Spinal cord (tissue), 10 donors: ENCODE results near the gene PPP2R5C. TPM values are rescaled to one million over a fixed set of nuclear protein-coding genes. Genes with fewer than 3 reads are reported as not detected.

Source experiments
- DNase-seq, 6 donors: peaks; one replicate each; pipeline versions ENCODE4 v3.0.0 to v3.0.0-alpha.2; 2013 to 2015; ENCODE audit warnings: low spot score in 6 of 6, low read depth in 4 of 6
- H3K27ac ChIP-seq: one replicate; pipeline ENCODE4 v1.5.1; 2013; ENCODE audit warnings: low read depth, low read length, control low read depth
- H3K27me3 ChIP-seq: one replicate; pipeline ENCODE4 v1.6.1; 2013; ENCODE audit warnings: low read length; ENCODE audit not compliant: control insufficient read depth, insufficient read depth
- H3K36me3 ChIP-seq: one replicate; pipeline ENCODE4 v1.6.1; 2013; ENCODE audit warnings: low read length; ENCODE audit not compliant: control insufficient read depth, insufficient read depth
- H3K4me1 ChIP-seq: one replicate; pipeline ENCODE4 v1.6.1; 2013; ENCODE audit warnings: low read length; ENCODE audit not compliant: control insufficient read depth, insufficient read depth
- H3K4me3 ChIP-seq: one replicate; pipeline ENCODE4 v1.5.1; 2013; ENCODE audit warnings: low read depth, low read length, control low read depth
- H3K9me3 ChIP-seq: one replicate; pipeline ENCODE4 v1.6.1; 2013; ENCODE audit warnings: low read length; ENCODE audit not compliant: control insufficient read depth, insufficient read depth
- WGBS: methylation state at CpG from one replicate; pipeline ENCODE4 v1.1.5; 2013; ENCODE audit warnings: missing lambda C conversion rate; ENCODE audit not compliant: insufficient coverage; 5-methylcytosine and 5-hydroxymethylcytosine counted together
- polyA plus RNA-seq, 2 donors: library from polyadenylated mRNA; unstranded; fragments of 120-200 nt; gene quantifications; one replicate each; pipeline ENCODE4 v1.2.1, GENCODE V29; 2013; ENCODE audit not compliant: insufficient read length in 2 of 2
- total RNA-seq, 2 donors: library from RNA; depleted of rRNA in 1 of 2; stranded (reverse); fragments of 120-200 nt in 1 of 2; fragments of >200 nt in 1 of 2; gene quantifications; one replicate each; pipeline versions ENCODE4 v1.2.3 to v1.2.4, GENCODE V29; 2013 to 2014
- donor health status: healthy.

Gene PPP2R5C
- total and polyA plus RNA-seq, 4 donors, result 104 to 136 (median 123) TPM

- peak overlapping the region; percentile 56 for H3K4me3 ChIP-seq
- H3K9me3 ChIP-seq, result no peaks in the 10 kb centered on the region
- peaks cover 4% of the 10 kb centered on the region for H3K4me1 ChIP-seq
- no peak for DNase-seq
- H3K36me3 ChIP-seq, result peaks cover 19% of the 10 kb centered on the region
- no peaks in the 10 kb centered on the region for H3K27me3 ChIP-seq
- no peak overlapping the region for H3K27ac ChIP-seq
- WGBS, result no CpG with 5 or more reads among the region's 4 CpGs
Observed at GRCh38 chr14:101762530-101763101, 1.1 kb downstream of the PPP2R5C start.

- H3K4me1 ChIP-seq, result peaks cover 4% of the 10 kb centered on the region
- DNase-seq, result no peak
- H3K27ac ChIP-seq, result no peak overlapping the region
- H3K27me3 ChIP-seq, result no peaks in the 10 kb centered on the region
- H3K4me3 ChIP-seq, result no peak overlapping the region
- 91% methylated on average over 9 of the region's 10 CpGs for WGBS
- peaks cover 22% of the 10 kb centered on the region for H3K36me3 ChIP-seq
- no peaks in the 10 kb centered on the region for H3K9me3 ChIP-seq
Observed at GRCh38 chr14:101763941-101764709, 2.6 kb downstream of the PPP2R5C start.

- no peaks in the 10 kb centered on the region for H3K9me3 ChIP-seq
- 100% methylated on average over 1 of the region's 7 CpGs for WGBS
Observed at GRCh38 chr14:101767618-101768362, 6.3 kb downstream of the PPP2R5C start.

DNA sequence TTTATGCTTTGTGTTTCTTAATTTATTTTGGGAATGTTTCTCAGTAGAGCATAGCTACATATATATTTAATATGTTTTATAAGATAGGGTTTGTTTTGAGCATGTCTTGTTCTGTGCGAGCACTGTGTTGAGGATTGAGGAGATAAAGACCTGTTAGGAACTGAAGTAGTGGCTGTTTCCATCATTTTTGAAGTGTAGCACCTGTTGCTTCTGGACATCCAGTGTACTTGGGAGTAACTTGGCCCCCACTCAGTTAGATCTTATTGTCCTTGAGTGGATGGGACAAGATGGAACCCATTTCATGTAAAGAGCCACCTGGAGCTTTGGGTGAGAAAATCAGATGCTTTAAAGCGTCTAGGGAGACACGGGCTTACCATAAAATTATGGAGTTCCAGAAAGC is 8.7 kb downstream of the PPP2R5C start:
- WGBS, result 100% methylated on average over 1 of the region's 3 CpGs
- H3K27me3 ChIP-seq, result no peaks in the 10 kb centered on the region
- peaks cover 23% of the 10 kb centered on the region for H3K4me1 ChIP-seq
- H3K9me3 ChIP-seq, result no peaks in the 10 kb centered on the region
- DNase-seq, result no peak
- H3K27ac ChIP-seq, result no peak overlapping the region
- peaks cover 13% of the 10 kb centered on the region for H3K36me3 ChIP-seq
- no peak overlapping the region for H3K4me3 ChIP-seq

More at GRCh38 chr14:101767618-101768362, 6.3 kb downstream of the PPP2R5C start:
- H3K4me1 ChIP-seq, result peaks cover 2% of the 10 kb centered on the region
- no peak overlapping the region for H3K27ac ChIP-seq
- DNase-seq, result no peak
- no peak overlapping the region for H3K4me3 ChIP-seq
- no peaks in the 10 kb centered on the region for H3K27me3 ChIP-seq
- peaks cover 22% of the 10 kb centered on the region for H3K36me3 ChIP-seq

GRCh38 chr14:101772770-101773169 is 11.3 kb downstream of the PPP2R5C start:
- Histone ChIP-seq H3K36me3 (peaks cover 5% of the 10 kb centered on the region), H3K27me3 (no peaks in the 10 kb centered on the region), H3K4me1 (peaks cover 23% of the 10 kb centered on the region), H3K27ac (no peak overlapping the region), H3K9me3 (no peaks in the 10 kb centered on the region), H3K4me3 (no peak overlapping the region)
- 68% methylated on average over 6 of the region's 8 CpGs for WGBS
- no peak for DNase-seq

- no peaks in the 10 kb centered on the region for H3K27me3 ChIP-seq
- H3K4me1 ChIP-seq, result peaks cover 23% of the 10 kb centered on the region
- DNase-seq, result no peak
- H3K36me3 ChIP-seq, result peaks cover 4% of the 10 kb centered on the region
- no peak overlapping the region for H3K4me3 ChIP-seq
- WGBS, result 92% methylated on average over 2 of the region's 2 CpGs
- H3K9me3 ChIP-seq, result no peaks in the 10 kb centered on the region
- peak overlapping the region; percentile 63 for H3K27ac ChIP-seq
Observed at GRCh38 chr14:101773378-101773777, 11.9 kb downstream of the PPP2R5C start.

DNA sequence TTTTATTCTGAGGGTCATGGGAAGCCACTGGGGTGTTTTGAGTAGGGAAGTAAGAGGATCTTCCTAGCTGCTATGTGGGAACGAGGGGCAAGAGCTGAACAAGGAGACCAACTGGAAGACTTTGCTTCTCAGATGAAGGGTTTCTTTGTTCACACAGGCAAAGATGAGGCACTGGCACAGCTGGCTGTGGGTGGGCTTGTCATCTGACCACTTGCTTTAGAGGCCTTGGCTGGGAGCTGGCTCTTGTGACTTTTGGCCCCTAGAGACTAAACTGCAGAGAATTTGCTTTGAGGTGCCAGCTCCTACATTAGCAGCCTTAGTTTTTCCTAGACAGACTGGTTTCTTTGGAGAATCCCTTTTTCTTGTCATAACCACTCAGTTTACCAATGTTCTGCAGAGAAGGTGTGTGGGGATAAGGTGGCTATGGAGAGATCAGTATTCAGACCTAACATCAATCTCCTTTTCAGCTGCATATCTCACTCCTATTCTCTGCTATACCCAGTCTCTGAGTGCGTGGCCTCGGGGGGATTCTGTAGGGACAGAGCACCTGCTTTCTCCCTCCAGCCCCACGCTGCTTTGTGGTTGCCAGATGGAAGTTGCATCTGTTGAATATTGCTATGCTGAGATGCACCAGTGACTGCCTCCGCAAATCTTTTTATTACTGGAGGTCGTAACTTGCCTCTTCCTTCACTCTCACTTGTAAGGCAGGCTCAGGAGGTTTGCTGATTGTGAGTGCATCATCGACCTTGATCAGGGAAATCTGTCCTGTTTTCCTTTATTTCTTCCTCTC is 12.7 kb downstream of the PPP2R5C start:
- peak overlapping the region; percentile 63 for H3K27ac ChIP-seq
- peaks cover 23% of the 10 kb centered on the region for H3K4me1 ChIP-seq
- H3K27me3 ChIP-seq, result no peaks in the 10 kb centered on the region
- DNase-seq, result peak in 2 of 6 donors; percentile 18 to 68
- no peaks in the 10 kb centered on the region for H3K9me3 ChIP-seq
- peaks cover 4% of the 10 kb centered on the region for H3K36me3 ChIP-seq
- no peak overlapping the region for H3K4me3 ChIP-seq
- 31% methylated on average over 1 of the region's 7 CpGs for WGBS

DNA sequence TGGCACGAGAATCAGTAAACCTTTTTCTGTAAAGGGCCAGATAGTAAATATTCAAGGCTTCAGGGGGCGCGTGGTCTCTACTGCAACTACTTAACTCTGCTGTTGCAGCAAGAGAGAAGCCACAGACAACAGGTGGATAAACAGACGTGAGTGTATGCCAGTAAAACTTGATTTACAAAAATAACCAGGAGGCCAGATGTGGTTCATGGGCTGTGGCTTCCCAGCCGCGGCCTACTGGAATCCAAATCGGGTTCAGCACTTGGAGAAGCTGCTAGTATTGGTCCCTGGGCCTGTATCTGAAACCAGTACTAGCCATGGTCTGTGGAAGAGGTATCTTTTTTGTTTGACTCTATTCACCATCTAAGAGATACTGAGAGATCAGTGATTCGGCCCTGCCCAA is 13.3 kb downstream of the PPP2R5C start:
- Histone ChIP-seq H3K9me3 (no peaks in the 10 kb centered on the region), H3K27ac (peak overlapping the region; percentile 63), H3K36me3 (peaks cover 4% of the 10 kb centered on the region), H3K27me3 (peaks cover 4% of the 10 kb centered on the region), H3K4me1 (peaks cover 23% of the 10 kb centered on the region), H3K4me3 (no peak overlapping the region)
- WGBS, result 83% methylated on average over 6 of the region's 8 CpGs
- no peak for DNase-seq

DNA sequence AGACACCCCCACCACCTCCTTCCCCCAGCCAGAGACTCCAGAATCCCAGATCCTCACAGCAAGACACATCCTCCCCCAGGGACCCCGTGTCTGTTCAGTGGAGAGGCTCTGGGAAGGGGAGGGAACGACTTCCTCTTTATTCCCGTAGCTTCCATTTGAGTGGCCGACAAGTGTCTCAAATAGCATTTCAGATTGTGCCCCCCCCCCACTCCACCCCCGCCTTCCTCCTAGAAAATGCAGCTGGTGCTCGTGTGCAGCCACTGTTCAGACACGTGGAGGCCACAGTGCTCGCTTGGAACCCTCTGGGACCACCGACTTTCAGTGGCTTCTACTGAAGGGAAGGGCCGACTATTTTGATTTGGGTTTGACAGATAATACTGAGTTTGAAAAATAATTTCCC is 14.3 kb downstream of the PPP2R5C start:
- Histone ChIP-seq H3K9me3 (no peaks in the 10 kb centered on the region), H3K4me1 (peaks cover 30% of the 10 kb centered on the region), H3K27ac (no peak overlapping the region), H3K4me3 (no peak overlapping the region), H3K27me3 (peaks cover 13% of the 10 kb centered on the region), H3K36me3 (peaks cover 4% of the 10 kb centered on the region)
- DNase-seq, result no peak
- no CpG with 5 or more reads among the region's 10 CpGs for WGBS
